Activated CD8-positive, alpha-beta memory T cell treated with anti-CD3 and anti-CD28 coated beads, Interleukin-2, amount 10 ng/mL, durations not matched to agents 7 days and 5 days (primary cell): ENCODE results near the gene POLR3B. TPM values are rescaled to one million over a fixed set of nuclear protein-coding genes. Genes with fewer than 3 reads are reported as not detected.

ENCODE experiments used
- ATAC-seq: fragments of 150-1000 bp; cut with Tn5 transposase; one replicate; pipeline ENCODE4 v1.10.0; 2021; ENCODE audit warnings: moderate library complexity
- CTCF ChIA-PET: fragments of 350-600 bp; sonication (Branson Sonifier 250); formaldehyde crosslinking; loops from one replicate; lab custom pipeline; 2021; ENCODE audit warnings: antibody characterized with exemption; lab: Charles Lee
- DNase-seq: peaks from one replicate; pipeline ENCODE4 v3.0.0-alpha.2; 2020
- H3K27ac Mint-ChIP-seq: one replicate; pipeline ENCODE4 v1.8.0; 2021; ENCODE audit warnings: mild to moderate bottlenecking, mixed read lengths
- H3K27me3 Mint-ChIP-seq: one replicate; pipeline ENCODE4 v1.8.0; 2021; ENCODE audit warnings: mixed read lengths
- H3K36me3 Mint-ChIP-seq: one replicate; pipeline ENCODE4 v1.8.0; 2021; ENCODE audit warnings: mild to moderate bottlenecking, mixed read lengths
- H3K4me1 Mint-ChIP-seq: one replicate; pipeline ENCODE4 v1.8.0; 2021; ENCODE audit warnings: mixed read lengths
- H3K4me3 Mint-ChIP-seq: one replicate; pipeline ENCODE4 v1.8.0; 2021; ENCODE audit warnings: mild to moderate bottlenecking, moderate library complexity, mixed read lengths
- H3K9me3 Mint-ChIP-seq: one replicate; pipeline ENCODE4 v1.8.0; 2022; ENCODE audit warnings: low read depth, mixed read lengths
- total RNA-seq, 2 experiments: library from RNA; stranded (reverse); gene quantifications; one replicate each; pipeline ENCODE4 v1.2.3, GENCODE V29; 2021

Gene POLR3B
- total RNA-seq, 2 experiments from 2014 or later = 3.7 to 6.3 TPM

DNA sequence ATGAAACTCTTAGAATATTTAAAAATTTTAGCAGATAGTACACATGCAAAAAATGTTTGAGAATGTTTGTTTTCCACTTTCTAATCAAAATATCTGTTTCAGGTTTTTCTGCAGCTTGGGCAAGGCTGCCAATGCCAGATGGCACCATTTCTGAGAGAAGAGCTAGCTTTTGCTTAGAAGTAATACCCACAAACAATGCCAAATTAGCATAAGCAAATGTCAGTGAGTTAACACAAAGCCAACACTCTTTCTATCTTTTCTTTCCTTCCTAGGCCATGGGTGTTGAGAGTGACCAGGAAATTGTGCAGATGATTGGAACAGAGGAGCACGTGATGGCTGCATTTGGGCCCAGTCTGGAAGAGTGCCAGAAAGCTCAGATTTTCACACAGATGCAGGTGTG is 35.2 kb downstream of the POLR3B start:
- DNase-seq = no peak
- H3K36me3 Mint-ChIP-seq = peaks cover 20% of the 10 kb centered on the region
- H3K27ac Mint-ChIP-seq = no peak overlapping the region
- ATAC-seq = no peak
- CTCF ChIA-PET = no interaction called here
- H3K9me3 Mint-ChIP-seq = no peaks in the 10 kb centered on the region
- no peaks in the 10 kb centered on the region for H3K4me1 Mint-ChIP-seq
- H3K4me3 Mint-ChIP-seq = no peak overlapping the region
- no peaks in the 10 kb centered on the region for H3K27me3 Mint-ChIP-seq

DNA sequence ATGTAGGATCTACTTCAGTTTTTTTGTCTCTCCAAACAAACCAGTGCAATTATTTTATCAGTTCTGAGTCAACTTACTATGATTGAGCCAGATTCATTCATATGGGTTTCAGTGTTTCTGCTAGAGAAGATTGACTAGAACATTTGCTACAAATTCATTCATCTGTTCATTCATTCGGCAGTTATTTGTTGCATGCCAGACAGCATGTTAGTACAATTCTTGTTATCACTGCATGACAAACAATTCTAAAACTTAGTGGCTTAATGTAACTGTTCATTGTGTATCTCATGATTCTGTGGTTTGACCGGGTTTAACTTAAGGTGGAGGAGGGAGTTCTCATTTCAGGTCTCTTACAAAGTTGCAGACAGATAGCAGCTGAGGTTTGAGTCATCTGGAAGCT is 52.3 kb downstream of the POLR3B start:
- Mint-ChIP-seq H3K27me3 (no peaks in the 10 kb centered on the region), H3K27ac (no peak overlapping the region), H3K4me3 (no peak overlapping the region), H3K36me3 (peaks cover 10% of the 10 kb centered on the region), H3K4me1 (peaks cover 4% of the 10 kb centered on the region), H3K9me3 (no peaks in the 10 kb centered on the region)
- CTCF ChIA-PET = interaction anchor here (0.6 kb wide), 1 partner anchor 194 kb away, joined by 4 read pairs; no protein-coding TSS in a partner anchor
- ATAC-seq (no peak), DNase-seq (no peak)

DNA sequence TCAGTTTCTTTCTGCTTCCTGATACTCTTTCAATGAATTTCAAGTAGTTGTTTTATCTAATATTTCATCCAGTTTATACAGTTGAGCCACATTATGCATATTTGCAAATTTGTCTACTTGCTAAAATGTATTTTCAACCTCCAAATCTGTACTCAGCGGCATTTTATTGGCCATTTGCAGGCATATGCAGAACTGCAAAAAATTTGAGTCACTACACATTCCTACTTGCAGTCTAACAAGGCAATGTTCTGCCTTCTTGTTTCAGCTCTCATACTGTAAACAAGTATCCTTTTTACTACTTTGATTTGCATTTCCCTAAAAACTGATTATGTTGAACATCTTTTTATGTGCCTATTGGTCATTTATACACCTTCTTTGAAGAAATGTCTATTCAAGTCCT is 55.0 kb downstream of the POLR3B start:
- no peak overlapping the region for H3K27ac Mint-ChIP-seq
- DNase-seq (no peak), ATAC-seq (no peak)
- no peaks in the 10 kb centered on the region for H3K9me3 Mint-ChIP-seq
- no peaks in the 10 kb centered on the region for H3K27me3 Mint-ChIP-seq
- H3K4me1 Mint-ChIP-seq = peaks cover 4% of the 10 kb centered on the region
- no peak overlapping the region for H3K4me3 Mint-ChIP-seq
- CTCF ChIA-PET = no interaction called here
- H3K36me3 Mint-ChIP-seq = peaks cover 15% of the 10 kb centered on the region

DNA sequence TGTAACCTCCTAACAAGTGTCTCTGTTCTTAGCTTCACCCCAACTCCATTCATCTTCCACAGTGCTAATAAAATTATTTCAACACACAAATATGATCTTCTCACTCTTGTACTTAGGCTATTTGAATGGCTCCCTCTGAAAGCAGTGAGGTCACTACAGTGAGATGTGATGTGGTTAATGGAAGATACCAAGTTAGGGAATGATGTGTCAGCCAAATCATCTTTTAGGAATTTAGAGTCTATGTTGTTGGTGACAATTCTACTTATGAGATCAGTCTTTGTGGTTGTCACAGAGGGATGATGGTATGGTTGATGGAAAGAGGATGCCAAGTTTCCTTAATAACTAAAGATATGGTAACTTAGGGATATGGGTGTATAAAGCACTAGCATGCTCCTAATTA is 57.6 kb downstream of the POLR3B start:
- DNase-seq = no peak
- no peaks in the 10 kb centered on the region for H3K9me3 Mint-ChIP-seq
- no peaks in the 10 kb centered on the region for H3K27me3 Mint-ChIP-seq
- H3K27ac Mint-ChIP-seq = no peak overlapping the region
- H3K4me3 Mint-ChIP-seq = no peak overlapping the region
- peaks cover 11% of the 10 kb centered on the region for H3K36me3 Mint-ChIP-seq
- no peaks in the 10 kb centered on the region for H3K4me1 Mint-ChIP-seq
- no peak for ATAC-seq
- CTCF ChIA-PET = no interaction called here

DNA sequence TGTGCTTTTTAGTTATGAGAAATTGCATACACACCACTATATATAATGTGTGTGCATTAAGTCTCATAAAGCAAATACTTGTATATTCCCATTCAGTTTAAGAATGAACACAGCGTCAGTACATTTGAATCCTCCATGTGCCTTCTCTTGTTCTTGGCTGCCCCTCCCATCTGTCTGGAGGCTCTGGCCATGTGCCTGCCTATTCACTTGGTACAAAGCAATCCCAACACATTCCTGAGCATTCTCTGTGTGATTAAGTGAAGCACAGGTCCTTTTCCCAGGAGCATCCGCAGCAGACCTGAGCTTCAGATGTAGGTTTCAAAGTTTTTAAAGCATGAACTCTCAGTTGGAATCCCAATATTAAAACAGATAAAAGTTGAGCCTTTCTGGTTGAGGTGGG is 58.7 kb downstream of the POLR3B start:
- Mint-ChIP-seq H3K27me3 (no peaks in the 10 kb centered on the region), H3K4me1 (no peaks in the 10 kb centered on the region), H3K9me3 (no peaks in the 10 kb centered on the region), H3K36me3 (peaks cover 12% of the 10 kb centered on the region), H3K4me3 (no peak overlapping the region), H3K27ac (no peak overlapping the region)
- DNase-seq (no peak), ATAC-seq (no peak)
- CTCF ChIA-PET = no interaction called here

DNA sequence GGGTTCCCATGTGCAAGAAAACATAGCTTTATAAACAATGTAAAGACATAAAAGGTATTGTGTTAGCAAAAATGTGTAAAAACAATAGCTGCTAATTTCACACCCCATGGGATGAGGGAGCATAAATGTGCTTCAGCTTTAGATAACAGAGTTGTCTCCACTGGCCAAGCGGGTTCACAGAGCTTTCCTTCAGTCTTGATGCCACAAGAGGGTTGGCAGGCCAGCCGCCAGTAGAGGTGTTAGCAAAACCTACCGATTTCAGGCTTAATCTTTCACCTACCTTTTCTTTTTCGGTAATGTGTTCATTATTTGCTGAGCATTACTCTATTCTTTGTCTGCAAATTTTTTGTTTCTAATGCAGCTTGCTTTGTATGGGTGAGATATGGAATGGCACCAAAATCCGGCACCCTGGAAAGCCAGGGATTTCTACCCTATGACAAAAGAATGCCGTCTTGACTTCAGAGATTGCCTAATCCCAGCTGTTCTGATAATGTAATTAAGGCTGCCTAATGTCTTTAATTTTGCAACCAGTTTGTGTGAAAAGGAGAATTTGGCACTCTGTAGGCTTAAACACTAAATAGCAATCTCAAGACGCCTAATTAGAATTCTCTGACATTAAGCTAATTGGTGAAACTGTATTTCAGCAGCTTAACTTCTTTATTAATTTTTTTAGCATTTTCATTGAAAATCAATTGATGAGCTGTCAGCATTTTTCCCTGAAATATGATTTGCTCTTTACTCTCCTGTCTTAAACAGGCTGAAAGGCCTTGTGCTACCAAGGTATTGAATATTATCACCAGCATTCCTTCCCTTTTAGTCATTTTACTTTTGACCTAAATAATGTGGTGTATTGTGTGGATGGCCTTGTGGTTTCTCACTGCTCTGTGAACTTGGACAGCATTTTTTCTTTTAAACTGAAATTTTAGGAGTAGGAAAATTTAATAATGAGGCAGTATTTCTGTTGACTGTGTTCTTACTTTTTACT is 60.7 kb downstream of the POLR3B start:
- Mint-ChIP-seq H3K36me3 (peaks cover 13% of the 10 kb centered on the region), H3K4me3 (no peak overlapping the region), H3K27me3 (no peaks in the 10 kb centered on the region), H3K4me1 (no peaks in the 10 kb centered on the region), H3K27ac (no peak overlapping the region), H3K9me3 (no peaks in the 10 kb centered on the region)
- ATAC-seq = no peak
- CTCF ChIA-PET = interaction anchor here (0.5 to 0.8 kb wide), 2 partner anchors 21 to 62 kb away, joined by 3 read pairs; no protein-coding TSS in a partner anchor
- DNase-seq = no peak

DNA sequence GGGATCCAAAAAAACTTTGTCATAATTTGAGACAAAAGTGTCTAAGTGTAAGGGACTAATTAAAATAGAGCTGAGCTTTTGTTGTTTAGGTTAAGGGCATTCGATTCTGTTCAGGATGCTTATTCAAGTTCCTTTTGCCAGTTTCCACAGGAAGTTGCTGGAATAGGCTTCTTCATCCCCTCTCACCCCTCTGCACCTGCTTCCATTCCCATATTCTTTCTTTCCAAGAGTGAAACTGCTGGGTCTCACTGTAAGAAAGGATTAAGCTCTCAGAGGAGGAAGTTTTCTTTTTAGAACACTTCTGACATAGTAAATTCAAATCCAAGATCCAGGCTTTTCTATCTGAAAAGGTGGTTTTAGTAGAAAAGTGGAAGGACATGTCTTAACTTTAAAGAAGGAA is 61.4 kb downstream of the POLR3B start:
- no peak for DNase-seq
- Mint-ChIP-seq H3K27ac (no peak overlapping the region), H3K9me3 (no peaks in the 10 kb centered on the region), H3K4me1 (no peaks in the 10 kb centered on the region), H3K27me3 (no peaks in the 10 kb centered on the region), H3K36me3 (peaks cover 15% of the 10 kb centered on the region), H3K4me3 (no peak overlapping the region)
- no peak for ATAC-seq
- CTCF ChIA-PET = interaction anchor here (0.7 kb wide), 2 partner anchors 283 to 358 kb away, joined by 3 to 4 read pairs; no protein-coding TSS in a partner anchor

DNA sequence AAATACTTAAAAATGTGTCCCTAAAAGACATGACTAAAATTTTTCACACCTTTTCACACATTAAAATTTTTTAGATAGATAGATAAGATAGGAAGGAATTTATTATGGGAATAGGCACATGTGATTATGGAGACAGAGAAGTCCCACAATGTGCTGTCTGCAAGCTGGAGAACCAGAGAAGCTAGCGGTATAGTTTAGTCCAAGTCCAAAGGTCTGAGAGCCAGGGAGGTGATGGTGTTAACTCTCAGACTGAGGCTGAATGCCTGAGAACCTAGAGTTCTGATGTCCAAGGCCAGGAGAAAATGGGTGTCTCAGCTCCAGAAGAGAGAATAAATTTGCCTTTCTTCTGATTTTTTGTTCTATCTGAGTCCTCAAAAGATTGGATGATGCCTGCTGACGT is 65.7 kb downstream of the POLR3B start:
- Mint-ChIP-seq H3K4me1 (no peaks in the 10 kb centered on the region), H3K27ac (no peak overlapping the region), H3K9me3 (no peaks in the 10 kb centered on the region), H3K4me3 (no peak overlapping the region), H3K27me3 (no peaks in the 10 kb centered on the region), H3K36me3 (peaks cover 6% of the 10 kb centered on the region)
- DNase-seq = no peak
- no peak for ATAC-seq
- CTCF ChIA-PET = no interaction called here

DNA sequence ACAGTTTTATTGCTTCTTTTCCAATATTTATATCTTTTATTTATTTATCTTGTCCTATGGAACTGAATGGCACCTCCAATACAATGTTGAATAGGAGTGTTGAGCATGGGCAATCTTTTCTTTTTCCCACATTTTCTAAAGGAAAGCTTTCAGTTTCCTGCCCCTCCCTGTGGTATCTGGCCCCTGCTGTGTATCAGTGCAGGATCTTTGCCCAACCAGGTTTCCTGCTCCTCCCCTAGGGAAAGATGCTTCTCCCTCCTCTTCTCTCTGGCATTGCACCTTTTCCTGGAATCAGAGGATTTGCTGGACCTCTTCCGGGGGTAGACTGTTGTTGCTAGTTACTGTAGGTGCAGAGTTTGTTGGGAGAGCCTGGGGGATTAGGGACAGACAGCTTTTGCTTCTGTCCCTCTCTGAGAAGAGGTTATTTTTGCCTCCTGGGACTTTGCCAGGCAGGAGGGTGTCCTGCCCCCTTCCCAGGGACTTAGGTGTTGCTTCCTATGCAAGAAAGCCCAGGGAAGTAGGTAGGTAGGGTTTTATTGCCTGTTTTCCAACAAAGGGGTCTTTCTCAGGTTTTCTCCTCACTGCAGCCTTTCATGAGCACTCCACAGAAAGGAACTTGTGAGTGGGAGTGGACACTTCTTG is 67.6 kb downstream of the POLR3B start:
- ATAC-seq (no peak), DNase-seq (no peak)
- Mint-ChIP-seq H3K27ac (no peak overlapping the region), H3K9me3 (no peaks in the 10 kb centered on the region), H3K36me3 (peaks cover 5% of the 10 kb centered on the region), H3K4me3 (no peak overlapping the region), H3K27me3 (no peaks in the 10 kb centered on the region), H3K4me1 (no peaks in the 10 kb centered on the region)
- CTCF ChIA-PET = interaction anchor here (0.8 kb wide), 1 partner anchor 495 kb away, joined by 3 read pairs; no protein-coding TSS in a partner anchor

DNA sequence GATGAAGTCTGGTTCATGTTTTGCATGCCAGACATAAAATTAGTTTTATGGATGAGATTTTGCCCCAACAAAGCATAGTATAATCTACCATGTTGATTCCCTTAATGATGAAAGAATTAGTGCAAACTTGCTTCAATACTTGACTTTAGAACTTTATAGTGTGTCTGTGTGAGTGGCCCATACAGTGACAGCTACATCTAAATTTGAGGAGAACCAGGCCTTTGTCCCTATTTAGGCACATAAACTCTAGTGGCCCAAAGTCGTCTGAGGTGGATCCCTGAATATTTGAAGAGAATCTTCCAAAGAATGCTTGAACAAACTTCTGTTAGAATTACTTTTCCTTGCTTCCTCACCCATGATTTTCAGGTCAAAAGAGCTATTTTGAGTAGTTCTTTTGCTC is 70.4 kb downstream of the POLR3B start:
- CTCF ChIA-PET = no interaction called here
- DNase-seq = no peak
- H3K27ac Mint-ChIP-seq = no peak overlapping the region
- peaks cover 3% of the 10 kb centered on the region for H3K36me3 Mint-ChIP-seq
- no peaks in the 10 kb centered on the region for H3K27me3 Mint-ChIP-seq
- no peak overlapping the region for H3K4me3 Mint-ChIP-seq
- no peak for ATAC-seq
- no peaks in the 10 kb centered on the region for H3K4me1 Mint-ChIP-seq
- H3K9me3 Mint-ChIP-seq = no peaks in the 10 kb centered on the region

DNA sequence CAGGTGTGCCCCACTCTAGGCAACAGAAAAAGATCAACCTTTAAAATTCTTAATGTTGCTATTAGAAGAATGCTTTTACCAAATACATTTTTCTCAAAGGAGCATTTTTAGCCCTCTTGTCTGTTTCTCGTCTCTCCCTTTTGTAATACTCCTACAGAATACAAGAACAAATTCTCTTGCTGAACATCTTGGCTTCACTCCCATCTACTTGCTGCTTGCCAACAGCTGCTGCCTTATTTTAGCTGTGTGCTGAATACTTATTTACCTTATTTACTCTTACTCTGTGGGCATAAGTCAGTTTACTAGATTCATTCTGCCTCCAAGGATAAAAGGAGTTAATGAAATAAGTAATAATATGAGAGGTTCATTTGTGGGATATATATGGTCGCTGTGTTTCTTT is 70.8 kb downstream of the POLR3B start:
- Mint-ChIP-seq H3K4me1 (no peaks in the 10 kb centered on the region), H3K27me3 (no peaks in the 10 kb centered on the region), H3K36me3 (peaks cover 3% of the 10 kb centered on the region), H3K4me3 (no peak overlapping the region), H3K9me3 (no peaks in the 10 kb centered on the region), H3K27ac (no peak overlapping the region)
- DNase-seq (no peak), ATAC-seq (no peak)
- CTCF ChIA-PET = no interaction called here

DNA sequence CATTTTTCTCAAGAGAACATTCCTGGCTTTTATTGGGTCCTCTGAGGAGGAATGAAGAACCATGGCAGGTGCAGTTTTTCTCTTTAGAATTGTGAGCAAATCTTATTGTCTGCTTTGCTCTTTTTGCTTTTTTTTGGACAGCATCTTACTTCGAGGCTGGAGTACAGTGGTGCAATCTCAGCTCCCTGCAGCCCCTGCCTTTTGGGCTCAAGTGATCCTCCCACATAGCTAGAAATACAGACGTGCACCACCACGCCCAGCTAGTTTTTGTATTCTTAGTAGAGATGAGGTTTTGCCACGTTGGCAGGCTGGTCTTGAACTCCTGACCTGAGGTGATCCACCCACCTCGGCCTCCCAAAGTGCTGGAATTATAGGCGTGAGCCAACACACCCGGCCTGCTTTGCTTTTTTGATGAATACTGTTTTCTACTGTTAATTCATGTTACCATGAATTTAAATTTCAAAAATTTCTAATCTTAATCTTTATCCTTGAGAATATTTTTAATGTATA is 71.5 kb downstream of the POLR3B start:
- no peaks in the 10 kb centered on the region for H3K9me3 Mint-ChIP-seq
- H3K4me3 Mint-ChIP-seq = no peak overlapping the region
- CTCF ChIA-PET = no interaction called here
- DNase-seq = no peak
- H3K27me3 Mint-ChIP-seq = no peaks in the 10 kb centered on the region
- no peak for ATAC-seq
- no peak overlapping the region for H3K27ac Mint-ChIP-seq
- H3K36me3 Mint-ChIP-seq = peaks cover 2% of the 10 kb centered on the region
- no peaks in the 10 kb centered on the region for H3K4me1 Mint-ChIP-seq

DNA sequence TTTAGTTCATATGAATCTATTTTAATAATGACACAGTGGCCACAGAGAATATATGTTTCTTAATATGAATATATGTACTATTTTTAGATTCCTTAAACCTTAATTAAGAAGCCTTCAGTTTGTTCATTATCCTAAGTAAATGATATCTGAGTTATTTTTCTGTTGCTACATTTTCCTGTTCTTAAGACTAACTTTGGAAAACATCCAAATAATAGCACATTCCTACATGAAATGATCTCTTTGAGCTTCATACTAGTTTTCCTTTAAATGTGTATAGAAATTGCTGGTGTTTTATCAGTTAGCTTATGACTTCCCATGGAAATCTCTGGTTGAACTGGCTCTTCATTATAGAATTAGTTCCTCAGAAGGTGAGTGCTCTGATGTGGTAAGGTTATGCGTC is 72.1 kb downstream of the POLR3B start:
- ATAC-seq (no peak), DNase-seq (no peak)
- no peaks in the 10 kb centered on the region for H3K27me3 Mint-ChIP-seq
- no peaks in the 10 kb centered on the region for H3K9me3 Mint-ChIP-seq
- no peaks in the 10 kb centered on the region for H3K4me1 Mint-ChIP-seq
- H3K27ac Mint-ChIP-seq = no peak overlapping the region
- CTCF ChIA-PET = no interaction called here
- peaks cover 2% of the 10 kb centered on the region for H3K36me3 Mint-ChIP-seq
- H3K4me3 Mint-ChIP-seq = no peak overlapping the region
